Astrocyte of the cerebellum (primary cell): Measurements from ENCODE around the gene EDARADD.
A peak's percentile ranks its signal among the peaks of the same experiment; 100 is the strongest.

ENCODE experiments used
- DNase-seq: peaks from one replicate; pipeline ENCODE4 v3.0.0-alpha.2; 2011; ENCODE audit warnings: low read depth
- H3K4me3 ChIP-seq: 2 replicates; pipeline ENCODE4 v1.5.1; 2011; ENCODE audit warnings: mild to moderate bottlenecking, low read depth, low read length, moderate library complexity
- in situ Hi-C: cut with HindIII; loops from 2 replicates; pipeline ENCODE4 v1.10.0; 2017; ENCODE audit warnings: low sequenced_read_pairs
- TF ChIP-seq, protein P1 (sequence below): IDR thresholded peaks from 2 replicates; pipeline ENCODE4 v1.5.1; 2012; ENCODE audit warnings: low read length, low read depth, moderate library complexity, mild to moderate bottlenecking; ENCODE audit errors: missing control alignments

Gene EDARADD

GRCh38 chr1:236516929-236517704 lies 123.0 kb downstream of the EDARADD start:
- DNase-seq = peak; percentile 76
- in situ Hi-C loops = no loop called here
- TF ChIP-seq, protein P1, sequence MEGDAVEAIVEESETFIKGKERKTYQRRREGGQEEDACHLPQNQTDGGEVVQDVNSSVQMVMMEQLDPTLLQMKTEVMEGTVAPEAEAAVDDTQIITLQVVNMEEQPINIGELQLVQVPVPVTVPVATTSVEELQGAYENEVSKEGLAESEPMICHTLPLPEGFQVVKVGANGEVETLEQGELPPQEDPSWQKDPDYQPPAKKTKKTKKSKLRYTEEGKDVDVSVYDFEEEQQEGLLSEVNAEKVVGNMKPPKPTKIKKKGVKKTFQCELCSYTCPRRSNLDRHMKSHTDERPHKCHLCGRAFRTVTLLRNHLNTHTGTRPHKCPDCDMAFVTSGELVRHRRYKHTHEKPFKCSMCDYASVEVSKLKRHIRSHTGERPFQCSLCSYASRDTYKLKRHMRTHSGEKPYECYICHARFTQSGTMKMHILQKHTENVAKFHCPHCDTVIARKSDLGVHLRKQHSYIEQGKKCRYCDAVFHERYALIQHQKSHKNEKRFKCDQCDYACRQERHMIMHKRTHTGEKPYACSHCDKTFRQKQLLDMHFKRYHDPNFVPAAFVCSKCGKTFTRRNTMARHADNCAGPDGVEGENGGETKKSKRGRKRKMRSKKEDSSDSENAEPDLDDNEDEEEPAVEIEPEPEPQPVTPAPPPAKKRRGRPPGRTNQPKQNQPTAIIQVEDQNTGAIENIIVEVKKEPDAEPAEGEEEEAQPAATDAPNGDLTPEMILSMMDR = no peak
- H3K4me3 ChIP-seq = no peak overlapping the region

- TF ChIP-seq, protein P1 = no peak
- in situ Hi-C loops = no loop called here
- no peak overlapping the region for H3K4me3 ChIP-seq
- no peak for DNase-seq
Measured at GRCh38 chr1:236518322-236518721, 124.2 kb downstream of the EDARADD start.

DNA sequence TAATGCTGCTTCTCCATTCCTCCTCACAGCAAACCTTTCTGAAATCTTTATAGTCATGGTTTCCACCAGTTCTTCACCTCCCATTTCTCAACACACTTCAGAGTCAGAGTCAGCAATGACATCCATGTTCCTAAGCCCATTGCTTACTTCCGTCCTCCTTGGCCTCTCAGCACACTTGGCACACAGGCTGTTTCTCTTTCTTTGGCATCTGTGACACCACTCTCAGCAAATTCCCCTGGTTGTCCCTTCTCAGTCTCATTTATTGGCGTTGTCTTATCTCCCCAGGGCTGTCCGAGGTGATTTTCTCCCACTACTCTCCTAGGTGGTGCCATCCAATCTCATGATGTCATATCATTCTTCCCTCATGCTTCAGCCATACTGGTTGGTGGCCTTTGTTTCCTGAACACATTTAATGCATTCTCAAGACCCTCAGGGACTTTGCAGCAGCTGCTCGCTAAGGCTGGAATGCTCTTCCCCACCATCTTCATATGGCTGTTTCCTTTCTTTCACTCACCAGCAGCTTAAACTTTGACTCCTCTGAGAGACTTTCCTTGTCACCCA lies 126.4 kb downstream of the EDARADD start:
- DNase-seq = no peak
- TF ChIP-seq, protein P1 = no peak
- in situ Hi-C loops = no loop called here

DNA sequence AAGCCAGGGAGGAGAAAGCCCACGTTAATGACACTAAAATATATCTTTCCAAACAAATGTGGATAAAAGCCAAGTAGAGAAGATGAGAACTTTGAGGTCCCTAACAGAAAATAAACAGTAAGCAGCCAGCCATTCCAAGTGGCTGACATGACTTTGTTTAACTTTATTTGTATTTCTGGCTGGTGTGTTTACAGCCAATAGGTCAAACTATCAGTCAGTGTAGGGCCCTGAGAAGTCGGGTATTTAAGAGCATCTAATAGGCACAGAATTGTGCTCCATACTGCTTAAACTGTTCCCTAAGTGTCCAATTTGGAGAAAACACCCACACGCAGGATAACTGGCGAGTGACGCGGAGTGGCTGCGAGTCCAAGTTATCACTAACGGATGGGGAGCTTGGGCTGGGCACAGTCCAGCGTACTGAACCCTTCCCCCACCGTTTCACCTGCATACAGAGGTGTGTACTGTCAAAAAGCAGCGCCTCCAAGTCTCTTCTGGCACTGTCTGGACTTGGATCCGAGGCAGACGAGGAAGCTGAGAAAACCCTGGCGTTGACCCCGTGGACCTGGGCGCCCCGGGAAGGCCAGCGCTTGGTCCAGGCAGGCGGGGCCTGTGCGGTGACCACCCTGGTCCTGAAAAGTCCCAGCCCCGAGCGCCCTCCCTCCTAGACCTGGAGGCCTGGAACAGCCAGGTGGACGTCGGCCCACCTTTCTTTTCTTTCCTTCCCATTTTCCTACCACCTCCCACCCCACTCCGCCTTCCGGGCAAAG lies 129.0 kb downstream of the EDARADD start:
- peak overlapping the region; percentile 60 for H3K4me3 ChIP-seq
- in situ Hi-C loops = no loop called here
- TF ChIP-seq, protein P1 = no peak
- DNase-seq = no peak

More for the DNA sequence above, 126.4 kb downstream of the EDARADD start:
- no peak overlapping the region for H3K4me3 ChIP-seq

- peak; percentile 35 for DNase-seq
- in situ Hi-C loops = no loop called here
Measured at GRCh38 chr1:236523704-236524141, 129.6 kb downstream of the EDARADD start, which contains the start of gene LGALS8. Gene LGALS8, plus strand, starts transcription at chr1:236523982. Its CDS starts 2,089 bp downstream, at chr1:236526071.

More at GRCh38 chr1:236523704-236524141, 129.6 kb downstream of the EDARADD start, which contains the start of gene LGALS8:
- H3K4me3 ChIP-seq = peak within 1 kb of the TSS; percentile 60
- TF ChIP-seq, protein P1 = no peak
